Activated CD4-positive, alpha-beta memory T cell treated with anti-CD3 and anti-CD28 coated beads for 36 hours (primary cell): Measurements from ENCODE around the gene KCNIP1. TPM values are rescaled to one million over a fixed set of nuclear protein-coding genes. Genes with fewer than 3 reads are reported as not detected.

Experiments used
- CTCF ChIA-PET: fragments of 350-600 bp; sonication (Branson Sonifier 250); formaldehyde crosslinking; loops from one replicate; lab custom pipeline; 2021; ENCODE audit warnings: antibody characterized with exemption, inconsistent platforms; lab: Charles Lee
- POLR2A ChIA-PET: fragments of 350-600 bp; sonication (Branson Sonifier 250); formaldehyde crosslinking; loops from one replicate; lab custom pipeline; 2021; ENCODE audit warnings: antibody characterized with exemption; lab: Charles Lee
- DNase-seq: peaks from one replicate; pipeline ENCODE4 v3.0.0-alpha.2; 2020
- H3K27ac Mint-ChIP-seq: one replicate; pipeline ENCODE4 v1.8.0; 2021; ENCODE audit warnings: mixed read lengths
- H3K27me3 Mint-ChIP-seq: one replicate; pipeline ENCODE4 v1.8.0; 2021; ENCODE audit warnings: mixed read lengths
- H3K36me3 Mint-ChIP-seq: one replicate; pipeline ENCODE4 v1.8.0; 2021; ENCODE audit warnings: mixed read lengths
- H3K4me1 Mint-ChIP-seq: one replicate; pipeline ENCODE4 v1.8.0; 2021; ENCODE audit warnings: low read depth, mixed read lengths
- H3K4me3 Mint-ChIP-seq: one replicate; pipeline ENCODE4 v1.8.0; 2021; ENCODE audit warnings: mild to moderate bottlenecking, mixed read lengths
- H3K9me3 Mint-ChIP-seq: one replicate; pipeline ENCODE4 v1.8.0; 2021; ENCODE audit warnings: mixed read lengths
- intact Hi-C: fragments of 100-400 bp; cut with micrococcal nuclease; formaldehyde crosslinking; loops from one replicate; pipeline ENCODE4 v1.15.1; 2023
- total RNA-seq, 2 experiments: library from RNA; stranded (reverse); gene quantifications; one replicate each; pipeline ENCODE4 v1.2.3, GENCODE V29; 2021

The KCNIP1 gene
- total RNA-seq, 2 experiments from 2014 or later, result not detected

GRCh38 chr5:170518277-170518676 is 14.5 kb downstream of the KCNIP1 start:
- DNase-seq, result no peak
- Mint-ChIP-seq H3K4me1 (no peaks in the 10 kb centered on the region), H3K27ac (no peak overlapping the region), H3K9me3 (no peaks in the 10 kb centered on the region), H3K27me3 (peaks cover 4% of the 10 kb centered on the region), H3K36me3 (no peaks in the 10 kb centered on the region), H3K4me3 (no peak overlapping the region)
- intact Hi-C loops, result no loop called here
- ChIA-PET CTCF (no interaction called here), POLR2A (no interaction called here)

- intact Hi-C loops, result no loop called here
- H3K4me3 Mint-ChIP-seq, result no peak overlapping the region
- H3K27ac Mint-ChIP-seq, result no peak overlapping the region
- ChIA-PET POLR2A (no interaction called here), CTCF (no interaction called here)
- DNase-seq, result no peak
- H3K36me3 Mint-ChIP-seq, result no peaks in the 10 kb centered on the region
- no peaks in the 10 kb centered on the region for H3K4me1 Mint-ChIP-seq
- H3K27me3 Mint-ChIP-seq, result peaks cover 4% of the 10 kb centered on the region
- no peaks in the 10 kb centered on the region for H3K9me3 Mint-ChIP-seq
Measured at GRCh38 chr5:170519549-170519948, 15.7 kb downstream of the KCNIP1 start.

GRCh38 chr5:170520372-170520771 is 16.6 kb downstream of the KCNIP1 start:
- ChIA-PET POLR2A (no interaction called here), CTCF (no interaction called here)
- H3K36me3 Mint-ChIP-seq, result no peaks in the 10 kb centered on the region
- H3K4me3 Mint-ChIP-seq, result no peak overlapping the region
- no peak for DNase-seq
- H3K27me3 Mint-ChIP-seq, result peaks cover 4% of the 10 kb centered on the region
- H3K4me1 Mint-ChIP-seq, result no peaks in the 10 kb centered on the region
- intact Hi-C loops, result no loop called here
- no peaks in the 10 kb centered on the region for H3K9me3 Mint-ChIP-seq
- no peak overlapping the region for H3K27ac Mint-ChIP-seq

GRCh38 chr5:170522211-170523141 is 18.7 kb downstream of the KCNIP1 start:
- intact Hi-C loops, result no loop called here
- ChIA-PET POLR2A (no interaction called here), CTCF (no interaction called here)
- Mint-ChIP-seq H3K9me3 (no peaks in the 10 kb centered on the region), H3K27me3 (peaks cover 4% of the 10 kb centered on the region), H3K36me3 (no peaks in the 10 kb centered on the region), H3K4me1 (no peaks in the 10 kb centered on the region), H3K4me3 (no peak overlapping the region), H3K27ac (no peak overlapping the region)
- DNase-seq, result no peak

- no peak for DNase-seq
- CTCF ChIA-PET, result no interaction called here
- H3K36me3 Mint-ChIP-seq, result no peaks in the 10 kb centered on the region
- no peaks in the 10 kb centered on the region for H3K9me3 Mint-ChIP-seq
- H3K27me3 Mint-ChIP-seq, result peaks cover 4% of the 10 kb centered on the region
- H3K27ac Mint-ChIP-seq, result no peak overlapping the region
- intact Hi-C loops, result no loop called here
- H3K4me3 Mint-ChIP-seq, result no peak overlapping the region
- no peaks in the 10 kb centered on the region for H3K4me1 Mint-ChIP-seq
- POLR2A ChIA-PET, result no interaction called here
Measured at GRCh38 chr5:170523142-170523551, 19.3 kb downstream of the KCNIP1 start.

- peaks cover 4% of the 10 kb centered on the region for H3K27me3 Mint-ChIP-seq
- DNase-seq, result no peak
- no peaks in the 10 kb centered on the region for H3K4me1 Mint-ChIP-seq
- intact Hi-C loops, result no loop called here
- ChIA-PET POLR2A (no interaction called here), CTCF (no interaction called here)
- H3K36me3 Mint-ChIP-seq, result no peaks in the 10 kb centered on the region
- no peak overlapping the region for H3K27ac Mint-ChIP-seq
- H3K4me3 Mint-ChIP-seq, result no peak overlapping the region
- H3K9me3 Mint-ChIP-seq, result no peaks in the 10 kb centered on the region
Measured at GRCh38 chr5:170523830-170524229, 20.0 kb downstream of the KCNIP1 start.

GRCh38 chr5:170524576-170524975 is 20.8 kb downstream of the KCNIP1 start:
- CTCF ChIA-PET, result no interaction called here
- intact Hi-C loops, result no loop called here
- Mint-ChIP-seq H3K9me3 (no peaks in the 10 kb centered on the region), H3K27ac (no peak overlapping the region), H3K36me3 (no peaks in the 10 kb centered on the region), H3K27me3 (peaks cover 4% of the 10 kb centered on the region), H3K4me3 (no peak overlapping the region), H3K4me1 (no peaks in the 10 kb centered on the region)
- POLR2A ChIA-PET, result no interaction called here
- no peak for DNase-seq

- no peaks in the 10 kb centered on the region for H3K4me1 Mint-ChIP-seq
- intact Hi-C loops, result no loop called here
- POLR2A ChIA-PET, result no interaction called here
Measured at GRCh38 chr5:170525470-170526211, 21.8 kb downstream of the KCNIP1 start.

GRCh38 chr5:170527991-170528390 is 24.2 kb downstream of the KCNIP1 start:
- H3K9me3 Mint-ChIP-seq, result no peaks in the 10 kb centered on the region
- H3K27ac Mint-ChIP-seq, result no peak overlapping the region
- no peak for DNase-seq
- no peak overlapping the region for H3K4me3 Mint-ChIP-seq
- intact Hi-C loops, result no loop called here
- ChIA-PET POLR2A (no interaction called here), CTCF (no interaction called here)
- no peaks in the 10 kb centered on the region for H3K27me3 Mint-ChIP-seq
- H3K36me3 Mint-ChIP-seq, result no peaks in the 10 kb centered on the region
- no peaks in the 10 kb centered on the region for H3K4me1 Mint-ChIP-seq

More at GRCh38 chr5:170525470-170526211, 21.8 kb downstream of the KCNIP1 start:
- CTCF ChIA-PET, result no interaction called here
- no peak overlapping the region for H3K4me3 Mint-ChIP-seq
- DNase-seq, result no peak
- H3K27me3 Mint-ChIP-seq, result peaks cover 4% of the 10 kb centered on the region
- no peak overlapping the region for H3K27ac Mint-ChIP-seq
- H3K36me3 Mint-ChIP-seq, result no peaks in the 10 kb centered on the region
- H3K9me3 Mint-ChIP-seq, result no peaks in the 10 kb centered on the region

- Mint-ChIP-seq H3K9me3 (no peaks in the 10 kb centered on the region), H3K27me3 (no peaks in the 10 kb centered on the region), H3K4me1 (no peaks in the 10 kb centered on the region), H3K36me3 (no peaks in the 10 kb centered on the region), H3K4me3 (no peak overlapping the region), H3K27ac (no peak overlapping the region)
- CTCF ChIA-PET, result no interaction called here
- intact Hi-C loops, result no loop called here
- DNase-seq, result no peak
- POLR2A ChIA-PET, result no interaction called here
Measured at GRCh38 chr5:170528976-170529375, 25.2 kb downstream of the KCNIP1 start.

GRCh38 chr5:170532935-170533334 is 29.1 kb downstream of the KCNIP1 start:
- no peak for DNase-seq
- ChIA-PET POLR2A (no interaction called here), CTCF (no interaction called here)
- intact Hi-C loops, result no loop called here
- Mint-ChIP-seq H3K27ac (no peak overlapping the region), H3K4me1 (no peaks in the 10 kb centered on the region), H3K4me3 (no peak overlapping the region), H3K27me3 (peaks cover 9% of the 10 kb centered on the region), H3K36me3 (no peaks in the 10 kb centered on the region), H3K9me3 (no peaks in the 10 kb centered on the region)

GRCh38 chr5:170533383-170533782 is 29.6 kb downstream of the KCNIP1 start:
- intact Hi-C loops, result no loop called here
- H3K4me1 Mint-ChIP-seq, result no peaks in the 10 kb centered on the region
- DNase-seq, result no peak
- ChIA-PET CTCF (interaction anchor here (0.8 kb wide), 1 partner anchor 89 kb away, joined by 3 read pairs; no protein-coding TSS in a partner anchor), POLR2A (no interaction called here)
- no peaks in the 10 kb centered on the region for H3K36me3 Mint-ChIP-seq
- H3K9me3 Mint-ChIP-seq, result no peaks in the 10 kb centered on the region
- no peak overlapping the region for H3K4me3 Mint-ChIP-seq
- no peak overlapping the region for H3K27ac Mint-ChIP-seq
- H3K27me3 Mint-ChIP-seq, result peaks cover 9% of the 10 kb centered on the region
